GM23338 (cell line): Measurements from ENCODE around the gene MYO5A. TPM values are rescaled to one million over a fixed set of nuclear protein-coding genes. Genes with fewer than 3 reads are reported as not detected.

Experiments
- ATAC-seq: fragments of 200-7000 bp; cut with Tn5 transposase; 3 replicates; pipeline ENCODE4 v1.9.1; 2020
- DNase-seq: peaks from one replicate; pipeline ENCODE4 v3.0.0-alpha.2; 2015; ENCODE audit warnings: low spot score
- H2AFZ ChIP-seq: fragments of 200-600 bp; sonication (generic); 2 replicates; pipeline ENCODE4 v1.8.0; 2016; ENCODE audit warnings: antibody characterized with exemption, mild to moderate bottlenecking, moderate library complexity
- H3F3A ChIP-seq: fragments of 200-600 bp; sonication (generic); replicated peaks from 2 replicates; pipeline ENCODE4 v1.8.0; 2017; ENCODE audit warnings: antibody characterized with exemption, mixed run types, low read depth
- H3K27ac ChIP-seq: fragments of 200-600 bp; sonication (generic); 2 replicates; pipeline ENCODE4 v1.6.1; 2016; ENCODE audit warnings: low read depth
- H3K27me3 ChIP-seq: fragments of 200-600 bp; sonication (generic); 2 replicates; pipeline ENCODE4 v1.8.0; 2016; ENCODE audit warnings: mild to moderate bottlenecking, mixed run types, moderate library complexity; ENCODE audit not compliant: insufficient read depth
- H3K36me3 ChIP-seq: fragments of 200-600 bp; sonication (generic); 2 replicates; pipeline ENCODE4 v1.8.0; 2016; ENCODE audit warnings: mild to moderate bottlenecking; ENCODE audit not compliant: insufficient read depth
- H3K4me1 ChIP-seq: fragments of 200-600 bp; sonication (generic); 2 replicates; pipeline ENCODE4 v1.8.0; 2016; ENCODE audit warnings: mild to moderate bottlenecking, moderate library complexity; ENCODE audit not compliant: insufficient read depth
- H3K4me2 ChIP-seq: fragments of 200-600 bp; sonication (generic); 2 replicates; pipeline ENCODE4 v1.7.1; 2017; ENCODE audit warnings: mixed run types
- H3K4me3 ChIP-seq: fragments of 200-600 bp; sonication (generic); 2 replicates; pipeline ENCODE4 v1.6.1; 2016; ENCODE audit warnings: mixed run types
- H3K79me2 ChIP-seq: fragments of 200-600 bp; sonication (generic); replicated peaks from 2 replicates; pipeline ENCODE4 v1.8.0; 2017; ENCODE audit warnings: mild to moderate bottlenecking; ENCODE audit not compliant: insufficient read depth
- H3K9me2 ChIP-seq: fragments of 200-600 bp; sonication (generic); 2 replicates; pipeline ENCODE4 v1.8.0; 2017; ENCODE audit not compliant: insufficient read depth
- H4K20me1 ChIP-seq: fragments of 200-600 bp; sonication (generic); replicated peaks from 2 replicates; pipeline ENCODE4 v1.8.0; 2017; ENCODE audit warnings: mild to moderate bottlenecking; ENCODE audit not compliant: insufficient read depth
- H3K27ac Mint-ChIP-seq: 2 replicates; pipeline ENCODE4 v1.8.0; 2020; ENCODE audit warnings: inconsistent platforms, mild to moderate bottlenecking, moderate library complexity, mixed read lengths
- H3K27me3 Mint-ChIP-seq: 3 replicates; pipeline ENCODE4 v1.8.0; 2022; ENCODE audit warnings: low read depth, mild to moderate bottlenecking, moderate library complexity, mixed read lengths, inconsistent platforms; ENCODE audit not compliant: insufficient read depth, poor library complexity
- H3K36me3 Mint-ChIP-seq: 3 replicates; pipeline ENCODE4 v1.8.0; 2021; ENCODE audit warnings: low read depth, mild to moderate bottlenecking, inconsistent platforms, moderate library complexity, mixed read lengths
- H3K4me1 Mint-ChIP-seq: 3 replicates; pipeline ENCODE4 v1.8.0; 2020; ENCODE audit warnings: mild to moderate bottlenecking, inconsistent platforms, mixed read lengths
- H3K4me3 Mint-ChIP-seq: 3 replicates; pipeline ENCODE4 v1.8.0; 2021; ENCODE audit warnings: moderate library complexity, mild to moderate bottlenecking, inconsistent platforms, mixed read lengths
- H3K9me3 Mint-ChIP-seq: 3 replicates; pipeline ENCODE4 v1.8.0; 2020; ENCODE audit warnings: moderate library complexity, mild to moderate bottlenecking, inconsistent platforms, mixed read lengths
- CREB1 ChIP-seq: fragments of 250-450 bp; sonication (Bioruptor Pico); IDR thresholded peaks from 2 replicates; pipeline ENCODE4 v1.5.0; 2020; ENCODE audit warnings: low read depth, mild to moderate bottlenecking, moderate library complexity
- CTCF ChIP-seq, 2 experiments: fragments of 200-600 bp in 1 of 2; sonication (generic) in 1 of 2; conservative IDR thresholded peaks; 2 replicates each; pipeline versions ENCODE4 v1.5.1 to v1.6.1; 2016 to 2017; ENCODE audit warnings: antibody characterized with exemption in 2 of 2, low read depth in 2 of 2, mild to moderate bottlenecking in 2 of 2, moderate library complexity in 1 of 2
- EZH2phosphoT487 ChIP-seq: fragments of 200-600 bp; sonication (generic); IDR thresholded peaks from one replicate; pipeline ENCODE4 v1.8.1; 2018; ENCODE audit warnings: antibody characterized with exemption; ENCODE audit not compliant: unreplicated experiment
- JUNB ChIP-seq: IDR thresholded peaks from one replicate; pipeline ENCODE4 v1.6.1; 2016; ENCODE audit warnings: antibody characterized with exemption; ENCODE audit not compliant: unreplicated experiment
- POLR2AphosphoS5 ChIP-seq: IDR thresholded peaks from 2 replicates; pipeline ENCODE4 v1.6.1; 2016; ENCODE audit warnings: antibody characterized with exemption, low read depth
- REST ChIP-seq: IDR thresholded peaks from one replicate; pipeline ENCODE4 v1.6.1; 2018; ENCODE audit warnings: antibody characterized with exemption; ENCODE audit not compliant: unreplicated experiment
- ZNF114 ChIP-seq: fragments of 250-450 bp; sonication (Bioruptor Pico); IDR thresholded peaks from 2 replicates; pipeline ENCODE4 v1.5.0; 2020; ENCODE audit warnings: mild to moderate bottlenecking, moderate library complexity
- ZNF331 ChIP-seq: fragments of 250-450 bp; sonication (Bioruptor Pico); IDR thresholded peaks from 2 replicates; pipeline ENCODE4 v1.5.0; 2020; ENCODE audit warnings: low read depth, mild to moderate bottlenecking, moderate library complexity
- ZNF462 ChIP-seq: fragments of 250-450 bp; sonication (Bioruptor Pico); IDR thresholded peaks from 2 replicates; pipeline ENCODE4 v1.5.0; 2020; ENCODE audit warnings: mild to moderate bottlenecking, moderate library complexity
- polyA plus RNA-seq: library from polyadenylated mRNA; unstranded; fragments of >200 nt; fragmentation: Nextera tagmentation; extraction: Ambion mirVana; gene quantifications from 2 replicates; pipeline ENCODE4 v1.2.1, GENCODE V29; 2016
- total RNA-seq: library from RNA; depleted of rRNA; stranded (reverse); fragments of >200 nt; shearing (Covaris generic); gene quantifications from 2 replicates; pipeline ENCODE4 v1.2.3, GENCODE V29; 2014

MYO5A gene
- total and polyA plus RNA-seq, 2 experiments from 2014 or later = 5.7 to 31.8 TPM

GRCh38 chr15:52408823-52409222, 119.9 kb downstream of the MYO5A start:
- H2AFZ ChIP-seq = no peak overlapping the region
- peaks cover 6% of the 10 kb centered on the region; the same call in 1 of the 2 replicates for H3K4me1 ChIP-seq
- Mint-ChIP-seq H3K36me3 (no peaks in the 10 kb centered on the region), H3K4me3 (no peak overlapping the region), H3K4me1 (peaks cover 3% of the 10 kb centered on the region), H3K9me3 (no peaks in the 10 kb centered on the region), H3K27ac (no peak overlapping the region), H3K27me3 (no peaks in the 10 kb centered on the region)
- no peaks in the 10 kb centered on the region for H3K79me2 ChIP-seq
- H3K9me2 ChIP-seq = no peaks in the 10 kb centered on the region
- no peak overlapping the region for H3K27ac ChIP-seq
- H3K36me3 ChIP-seq = no peaks in the 10 kb centered on the region
- no peak for ATAC-seq
- no peak overlapping the region for H3K4me2 ChIP-seq
- TF ChIP-seq REST (no peak), ZNF462 (no peak), ZNF114 (CRISPR knock-in tag) (no peak), EZH2phosphoT487 (no peak), CTCF (conservative IDR thresholded peaks at IDR 0.05; ENCODE audit: low read depth in 2 of 2) (no peak), POLR2AphosphoS5 (no peak), ZNF331 (CRISPR knock-in tag) (no peak), CREB1 (no peak), JUNB (no peak)
- no peak for DNase-seq
- H3F3A ChIP-seq = no peaks in the 10 kb centered on the region
- H3K4me3 ChIP-seq = no peak overlapping the region
- no peaks in the 10 kb centered on the region for H4K20me1 ChIP-seq
- no peaks in the 10 kb centered on the region for H3K27me3 ChIP-seq
